ENCODE measurements around the gene CDC34. TPM values are rescaled to one million over a fixed set of nuclear protein-coding genes. Genes with fewer than 3 reads are reported as not detected.

The CDC34 gene
- total and polyA plus RNA-seq, 9 of the 15 experiments (the other 6 are each of a cell fraction or from before 2014, with no cell fraction given), result 0.80 to 203 (median 65.5) TPM

- TF ChIP-seq UBTF (IDR thresholded peaks at IDR 0.05; ENCODE audit: borderline replicate concordance in 1 of 2, low read depth in 2 of 2, low read length in 2 of 2), result no peak
- no peak for TF ChIP-seq MTA2 (IDR thresholded peaks at IDR 0.05; ENCODE audit: low read depth)
- 0 out of 2 replicates have a peak, but pooled peaks have one; percentile 11 for TF ChIP-seq ZNF212 (CRISPR knock-in tag; IDR thresholded peaks at IDR 0.05)
- peak; percentile 77 to 89 for TF ChIP-seq MAZ (CRISPR knock-in tag; conservative IDR thresholded peaks at IDR 0.05 in 1 of 2, IDR thresholded peaks at IDR 0.05 in 1 of 2)
- no peak for TF ChIP-seq PRPF4 (IDR thresholded peaks at IDR 0.05; ENCODE audit: insufficient read depth, low read depth, low read length, poor library complexity, severe bottlenecking)
- no peak for TF ChIP-seq PBX2 (CRISPR knock-in tag; IDR thresholded peaks at IDR 0.05; ENCODE audit: low read depth)
- TF ChIP-seq PBX2 (tag; conservative IDR thresholded peaks at IDR 0.05; ENCODE audit: low read depth), result no peak
- no peak for TF ChIP-seq ZNF143 (CRISPR knock-in tag; IDR thresholded peaks at IDR 0.05)
- TF ChIP-seq ZBED1 (IDR thresholded peaks at IDR 0.05), result peak; percentile 50; the same call in 1 of the 2 replicates
- peak; percentile 26; the same call in 1 of the 2 replicates for TF ChIP-seq XRCC5 (IDR thresholded peaks at IDR 0.05; ENCODE audit: low read depth, low read length)
- no peak for TF ChIP-seq MCM2 (IDR thresholded peaks at IDR 0.05; ENCODE audit: low read depth)
- TF ChIP-seq KLF1 (tag; IDR thresholded peaks at IDR 0.05), result no peak
- no peak for TF ChIP-seq BRF2 (IDR thresholded peaks at IDR 0.05; ENCODE audit: borderline replicate concordance, insufficient read depth, insufficient read length)
- TF ChIP-seq SIN3B (IDR thresholded peaks at IDR 0.05; ENCODE audit: low read depth), result no peak
- TF ChIP-seq MECOM (CRISPR knock-in tag; IDR thresholded peaks at IDR 0.05), result no peak
- peak; percentile 71; the same call in 1 of the 2 replicates for TF ChIP-seq ZBTB33 (CRISPR knock-in tag; IDR thresholded peaks at IDR 0.05)
- no peak; the same call in 1 of the 2 replicates for TF ChIP-seq ZBTB2 (IDR thresholded peaks at IDR 0.05)
- no peak for TF ChIP-seq TAF15 (IDR thresholded peaks at IDR 0.05; ENCODE audit: low read depth, low read length)
Measured at GRCh38 chr19:584240-585001, 52.9 kb downstream of the CDC34 start (continued).

Data from K562 (cell line).